H1 (cell line): ENCODE data around the gene AASDH. TPM values are rescaled to one million over a fixed set of nuclear protein-coding genes. Genes with fewer than 3 reads are reported as not detected.

ENCODE experiments used
- CTCF ChIA-PET: fragments of 300-600 bp; sonication (Branson Sonifier 250); formaldehyde crosslinking; loops from one replicate; lab custom pipeline; 2021; ENCODE audit not compliant: partially characterized antibody; lab: Charles Lee
- POLR2A ChIA-PET: fragments of 300-600 bp; sonication (Branson Sonifier 250); formaldehyde crosslinking; loops from one replicate; lab custom pipeline; 2021; ENCODE audit warnings: inconsistent platforms; ENCODE audit not compliant: partially characterized antibody; lab: Charles Lee
- DNase-seq, 2 experiments: peaks; one replicate each; pipeline versions ENCODE4 v3.0.0 to v3.0.0-alpha.2; 2010 to 2022; ENCODE audit warnings: low spot score in 2 of 2, low read depth in 1 of 2, mixed read lengths in 1 of 2
- FAIRE-seq: peaks from 2 replicates; lab custom pipeline; 2011; peaks lifted over from hg19 to GRCh38; lab: Jason Lieb, UNC
- H2AFZ ChIP-seq: 2 replicates; pipeline ENCODE4 v1.8.1; 2012; ENCODE audit warnings: low read length, inconsistent platforms
- H2AK5ac ChIP-seq: 2 replicates; pipeline ENCODE4 v1.6.1; 2013; ENCODE audit warnings: low read depth, low read length
- H2BK120ac ChIP-seq: replicated peaks from 2 replicates; pipeline ENCODE3; 2013; ENCODE audit warnings: low read depth, low read length, inconsistent platforms
- H2BK12ac ChIP-seq: 2 replicates; pipeline ENCODE4 v1.6.1; 2013; ENCODE audit warnings: low read depth, low read length
- H2BK15ac ChIP-seq: 2 replicates; pipeline ENCODE4 v1.6.1; 2013; ENCODE audit warnings: low read length
- H2BK20ac ChIP-seq: 2 replicates; pipeline ENCODE4 v1.6.1; 2013; ENCODE audit warnings: low read length
- H2BK5ac ChIP-seq: 2 replicates; pipeline ENCODE4 v1.6.1; 2013; ENCODE audit warnings: low read depth, low read length
- H3K14ac ChIP-seq: 2 replicates; pipeline ENCODE4 v1.6.1; 2013; ENCODE audit warnings: inconsistent platforms; ENCODE audit not compliant: insufficient read length
- H3K18ac ChIP-seq: 2 replicates; pipeline ENCODE4 v1.6.1; 2013; ENCODE audit warnings: low read length; ENCODE audit errors: extremely low read depth
- H3K23ac ChIP-seq: 2 replicates; pipeline ENCODE4 v1.6.1; 2013; ENCODE audit warnings: inconsistent platforms; ENCODE audit not compliant: insufficient read length
- H3K23me2 ChIP-seq: 2 replicates; pipeline ENCODE4 v1.6.1; 2013; ENCODE audit warnings: low read depth, low read length
- H3K27ac ChIP-seq: 2 replicates; pipeline ENCODE4 v1.6.1; 2011; ENCODE audit warnings: low read depth, low read length, inconsistent platforms
- H3K27me3 ChIP-seq, 4 experiments: replicated peaks in 1 of 4; 1 replicate in 1 of 4; 2 replicates in 3 of 4; pipeline versions ENCODE4 v1.6.1 to v1.8.1; 2011 to 2013; ENCODE audit warnings: low read length in 3 of 4, mild to moderate bottlenecking in 3 of 4, inconsistent platforms in 2 of 4, mixed read lengths in 2 of 4, moderate library complexity in 1 of 4; ENCODE audit not compliant: control insufficient read depth in 3 of 4, insufficient read depth in 3 of 4; ENCODE audit errors: extremely low read depth in 1 of 4
- H3K36me3 ChIP-seq, 4 experiments: 2 replicates each; pipeline versions ENCODE4 v1.6.1 to v1.8.1; 2011 to 2013; ENCODE audit warnings: mild to moderate bottlenecking in 4 of 4, low read length in 3 of 4, moderate library complexity in 2 of 4, control low read depth in 1 of 4, inconsistent platforms in 1 of 4; ENCODE audit not compliant: insufficient read depth in 4 of 4, control insufficient read depth in 2 of 4
- H3K4ac ChIP-seq: replicated peaks from 2 replicates; pipeline ENCODE3; 2013; ENCODE audit warnings: low read length, low read depth, mixed read lengths, inconsistent platforms; ENCODE audit not compliant: insufficient read length
- H3K4me1 ChIP-seq, 4 experiments: replicated peaks in 1 of 4; 1 replicate in 1 of 4; 2 replicates in 3 of 4; pipeline versions ENCODE4 v1.6.1 to v1.8.1; 2011 to 2013; ENCODE audit warnings: low read length in 3 of 4, inconsistent platforms in 2 of 4, mixed read lengths in 1 of 4; ENCODE audit not compliant: insufficient read depth in 4 of 4, control insufficient read depth in 3 of 4
- H3K4me2 ChIP-seq, 2 experiments: 2 replicates each; pipeline versions ENCODE4 v1.6.1 to v1.8.1; 2011 to 2013; ENCODE audit warnings: low read depth in 2 of 2, low read length in 2 of 2, control low read depth in 1 of 2, inconsistent platforms in 1 of 2, mild to moderate bottlenecking in 1 of 2; ENCODE audit not compliant: insufficient read depth in 1 of 2
- H3K4me3 ChIP-seq, 4 experiments: fragments of 200-600, 300-600 bp in 1 of 4; sonication (generic), shearing (Covaris generic), sonication (Bioruptor Twin) in 1 of 4; 2 replicates each; pipeline versions ENCODE4 v1.5.1 to v1.8.1; 2011 to 2016; ENCODE audit warnings: low read length in 4 of 4, low read depth in 3 of 4, control low read depth in 2 of 4, inconsistent platforms in 2 of 4, mild to moderate bottlenecking in 2 of 4, mixed read lengths in 1 of 4, moderate library complexity in 1 of 4; ENCODE audit not compliant: insufficient read depth in 2 of 4; ENCODE audit errors: extremely low read depth in 1 of 4
- H3K56ac ChIP-seq: replicated peaks from 2 replicates; pipeline ENCODE3; 2013; ENCODE audit warnings: low read depth, mild to moderate bottlenecking, mixed read lengths, low read length, inconsistent platforms; ENCODE audit not compliant: insufficient read length
- H3K79me1 ChIP-seq: 2 replicates; pipeline ENCODE4 v1.6.1; 2013; ENCODE audit warnings: low read depth, low read length, control low read depth
- H3K79me2 ChIP-seq, 2 experiments: 2 replicates each; pipeline versions ENCODE4 v1.6.1 to v1.8.1; 2012 to 2013; ENCODE audit warnings: low read length in 2 of 2, mild to moderate bottlenecking in 2 of 2, inconsistent platforms in 1 of 2; ENCODE audit not compliant: insufficient read depth in 2 of 2, control insufficient read depth in 1 of 2
- H3K9ac ChIP-seq, 4 experiments: replicated peaks in 1 of 4; 1 replicate in 1 of 4; 2 replicates in 3 of 4; pipeline versions ENCODE4 v1.6.1 to v1.8.1; 2011 to 2013; ENCODE audit warnings: low read depth in 3 of 4, low read length in 3 of 4, control low read depth in 2 of 4, mild to moderate bottlenecking in 2 of 4, moderate library complexity in 2 of 4, inconsistent platforms in 1 of 4; ENCODE audit errors: extremely low read depth in 1 of 4
- H3K9me3 ChIP-seq, 2 experiments: 2 replicates each; pipeline versions ENCODE4 v1.6.1 to v1.8.1; 2012 to 2013; ENCODE audit warnings: mild to moderate bottlenecking in 2 of 2, moderate library complexity in 2 of 2, control low read depth in 1 of 2, inconsistent platforms in 1 of 2, low read depth in 1 of 2, low read length in 1 of 2, mixed read lengths in 1 of 2; ENCODE audit not compliant: insufficient read depth in 2 of 2
- H4K20me1 ChIP-seq, 2 experiments: replicated peaks in 1 of 2; 2 replicates each; pipeline versions ENCODE3 to v1.8.1; 2011 to 2013; ENCODE audit warnings: inconsistent platforms in 2 of 2, low read length in 2 of 2, mild to moderate bottlenecking in 1 of 2; ENCODE audit not compliant: insufficient read depth in 2 of 2, control insufficient read depth in 1 of 2
- H4K5ac ChIP-seq: 2 replicates; pipeline ENCODE4 v1.6.1; 2013; ENCODE audit warnings: low read length, low read depth, mixed read lengths, inconsistent platforms; ENCODE audit not compliant: insufficient read length
- H4K8ac ChIP-seq: 2 replicates; pipeline ENCODE4 v1.8.0; 2013; ENCODE audit warnings: mild to moderate bottlenecking, moderate library complexity, low read length, inconsistent platforms; ENCODE audit not compliant: insufficient read depth; ENCODE audit errors: extremely low read depth
- H4K91ac ChIP-seq: replicated peaks from 2 replicates; pipeline ENCODE3; 2013; ENCODE audit warnings: low read length, mixed read lengths, inconsistent platforms; ENCODE audit not compliant: insufficient read length
- EZH2 ChIP-seq: fragments of 200-600 bp; sonication (generic); IDR thresholded peaks from 2 replicates; pipeline ENCODE4 v1.7.1; 2012; ENCODE audit warnings: low read depth, mild to moderate bottlenecking, moderate library complexity, low read length, inconsistent platforms; ENCODE audit not compliant: severe bottlenecking
- POLR2A ChIP-seq, 2 experiments: IDR thresholded peaks; 1 replicate in 1 of 2; 2 replicates in 1 of 2; pipeline ENCODE4 v1.6.1; 2011; ENCODE audit warnings: low read depth in 2 of 2, low read length in 2 of 2, mild to moderate bottlenecking in 2 of 2; ENCODE audit errors: control extremely low read depth in 1 of 2
- POLR2AphosphoS5 ChIP-seq: IDR thresholded peaks from 2 replicates; pipeline ENCODE4 v1.6.1; 2011; ENCODE audit warnings: low read depth, low read length
- WGBS, 2 experiments: shearing (Covaris generic) in 1 of 2; methylation state at CpG; one replicate each; pipeline versions ENCODE4 v1.1.6 to v1.1.7; 2013 to 2015; ENCODE audit warnings: low lambda C conversion rate in 2 of 2, mixed read lengths in 2 of 2, inconsistent platforms in 1 of 2, low coverage in 1 of 2, missing lambda C conversion rate in 1 of 2; ENCODE audit not compliant: insufficient replicate concordance in 2 of 2, insufficient coverage in 1 of 2, insufficient read length in 1 of 2; ENCODE audit errors: extremely low coverage in 1 of 2, missing lambda C conversion rate in 1 of 2; 5-methylcytosine and 5-hydroxymethylcytosine counted together
- polyA plus RNA-seq, 7 experiments: library from polyadenylated mRNA; depleted of rRNA in 3 of 7; stranded (reverse) in 5 of 7; unstranded in 2 of 7; fragments of >200 nt in 5 of 7; fragments of 200-250 nt in 2 of 7; gene quantifications; 1 replicate in 5 of 7; 2 replicates in 1 of 7; 4 replicates in 1 of 7; pipeline versions ENCODE4 v1.2.1 to v1.2.3, GENCODE V29; 2011 to 2013; ENCODE audit warnings: missing spikeins in 2 of 7, mixed read lengths in 2 of 7
- total RNA-seq: library from RNA; stranded (reverse); fragmentation: NEBNext Ultra II Directional; extraction: Animal tissue kit (Norgen Biotek cat#: 25700); gene quantifications from 2 replicates; pipeline ENCODE4 v1.2.1, GENCODE V29; 2021

Gene AASDH
- total and polyA plus RNA-seq, 2 of the 8 experiments (the other 6 are each of a cell fraction or from before 2014, with no cell fraction given): 8.0 to 10.9 TPM

- H3K9me3 ChIP-seq: no peaks in the 10 kb centered on the region
- H3K36me3 ChIP-seq: peaks cover 0 to 9% (median 1%) of the 10 kb centered on the region in 4 experiments; a peak in 2 of 8 replicates
- POLR2A ChIA-PET: interaction anchor here (1.3 to 6.1 kb wide), 10 partner anchors 8 to 65 kb away, joined by 3 to 75 read pairs (median 8); partner anchors contain the start of genes PAICS and PPAT
- H3K18ac ChIP-seq: no peak overlapping the region
- no peak overlapping the region for H3K23ac ChIP-seq
- H2BK12ac ChIP-seq: no peak overlapping the region
- no peak overlapping the region for H3K14ac ChIP-seq
- no peak overlapping the region for H4K91ac ChIP-seq
- peaks cover 0 to 20% of the 10 kb centered on the region in 2 experiments; a peak in 1 of 4 replicates for H3K79me2 ChIP-seq
- H3K4me2 ChIP-seq: peak overlapping the region; percentile 77 to 93
- no peak overlapping the region for H2BK20ac ChIP-seq
- H3K9ac ChIP-seq: peak overlapping the region in 1 of 4 experiments; percentile 53; a peak in 2 of 7 replicates
- no peak overlapping the region for H2AK5ac ChIP-seq
- TF ChIP-seq EZH2 (no peak), POLR2AphosphoS5 (peak; percentile 33; the same call in 1 of the 2 replicates), POLR2A (IDR thresholded peaks at IDR 0.05; ENCODE audit: control extremely low read depth in 1 of 2, low read depth in 2 of 2, low read length in 2 of 2) (peak in 1 of 2 experiments; percentile 18; a peak in 1 of 3 replicates)
- TF ChIP-seq, all 59 proteins: peak for 2
- Histone ChIP-seq H3K56ac (no peak overlapping the region), H3K4me3 (peak overlapping the region; percentile 69 to 94 (median 88); a peak in 5 of 8 replicates), H2AFZ (no peak overlapping the region), H4K20me1 (peaks cover 0 to 2% of the 10 kb centered on the region in 2 experiments), H2BK120ac (no peak overlapping the region), H4K8ac (no peak overlapping the region), H3K27ac (no peak overlapping the region), H3K23me2 (peaks cover 4% of the 10 kb centered on the region), H2BK5ac (no peak overlapping the region), H3K79me1 (0 out of 2 replicates have a peak, but pooled peaks cover 2% of the 10 kb centered on the region), H4K5ac (no peak overlapping the region), H2BK15ac (no peak overlapping the region), H3K27me3 (no peaks in the 10 kb centered on the region), H3K4ac (no peak overlapping the region), H3K4me1 (peaks cover 0 to 5% (median 0%) of the 10 kb centered on the region in 4 experiments; a peak in 1 of 7 replicates)
- no peak for DNase-seq
- CTCF ChIA-PET: no interaction called here
- 76% methylated on average over 6 of the region's 6 CpGs; no CpG with 5 or more reads in 1 of the 2 experiments for WGBS, 2 experiments
- FAIRE-seq: no peak
These were observed 1.0 kb upstream of the AASDH start for GRCh38 chr4:56388306-56388705.
